K562 treated with DMSO at 1 percent for 24 hours (cell line): ENCODE data around the gene TDRD5. TPM values are rescaled to one million over a fixed set of nuclear protein-coding genes. Genes with fewer than 3 reads are reported as not detected.

Experiments
- total RNA-seq: library from RNA; unstranded; fragments of 300-600 nt; gene quantifications from 2 replicates; pipeline ENCODE4 v1.2.3, GENCODE V29; 2022; ENCODE audit warnings: low read depth; ENCODE audit not compliant: insufficient read depth

TDRD5 gene
- 0.52 and 0.87 TPM in 2 replicates for total RNA-seq

GRCh38 chr1:179591592-179592580 lies at the start of gene TDRD5:
TSS of gene TDRD5 (plus strand) at chr1:179591832. CDS start at chr1:179592616, 784 bp downstream.

DNA sequence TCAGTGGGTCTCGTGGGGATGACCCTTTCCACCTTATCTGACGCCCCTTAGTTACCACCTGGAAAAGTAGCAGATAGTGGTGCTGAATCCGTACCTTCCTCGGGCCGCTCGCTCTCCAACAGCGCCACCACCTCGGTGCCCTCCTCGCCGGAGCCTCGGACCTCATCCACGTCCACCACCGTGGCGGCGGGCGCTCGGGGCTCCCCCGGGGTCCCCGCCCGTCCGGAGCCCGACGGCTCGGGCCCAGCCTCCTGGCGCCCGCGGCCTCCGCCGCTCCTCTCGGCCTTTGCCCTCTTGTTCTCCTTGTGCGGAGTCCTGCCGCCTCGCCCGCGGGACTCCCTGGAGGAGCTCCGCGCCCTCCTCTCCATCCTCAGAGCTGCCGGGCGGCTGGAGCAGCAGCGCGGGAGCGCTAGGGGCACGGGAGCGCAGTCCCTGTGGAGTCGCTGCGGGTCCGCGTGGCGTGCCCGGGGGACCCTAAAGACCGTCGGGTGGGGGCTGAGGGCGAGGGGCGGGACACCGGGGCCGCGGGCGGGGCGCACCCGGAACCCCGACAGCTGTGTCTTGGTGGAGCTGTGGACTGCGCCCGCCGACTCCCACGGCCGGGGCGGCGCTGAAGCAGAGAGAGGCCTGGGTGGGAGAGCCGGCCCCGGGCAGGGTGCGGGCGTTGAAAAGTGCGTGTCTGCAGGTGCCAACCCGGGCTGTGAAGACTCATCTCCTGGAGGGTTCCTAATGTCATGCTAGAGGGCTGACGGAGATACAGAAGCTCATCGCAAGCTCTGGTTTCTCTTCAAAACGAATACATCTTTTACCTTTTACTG lies 15.9 kb upstream of the TDRD5 start, which contains the start of gene NPHS2:
Gene NPHS2, minus strand, starts transcription at position 452 of the 818 bp plus-strand sequence. Its CDS starts 84 bp downstream, at position 368.

Other genes starting within 250 kb of the TDRD5 start
- gene AXDND1, start 225.9 kb upstream of the TDRD5 start, total RNA-seq: not detected in 2 replicates
- gene NPHS2, start 15.9 kb upstream of the TDRD5 start, total RNA-seq: not detected in 2 replicates
- not detected in 2 replicates for gene FAM163A, start 151.5 kb downstream of the TDRD5 start, total RNA-seq